Liver (tissue), 9 donors: ENCODE measurements around the gene TMEM200A. TPM values are rescaled to one million over a fixed set of nuclear protein-coding genes. Genes with fewer than 3 reads are reported as not detected.

Experiments used
- DNase-seq: peaks from one replicate; pipeline ENCODE4 v3.0.0-alpha.2; 2017; ENCODE audit warnings: low spot score
- H3K27ac ChIP-seq, 2 donors: one replicate each; pipeline ENCODE4 v1.7.0; 2013; ENCODE audit warnings: inconsistent platforms in 2 of 2, low read length in 2 of 2, control low read depth in 1 of 2, low read depth in 1 of 2, mild to moderate bottlenecking in 1 of 2
- H3K27me3 ChIP-seq, 4 donors: one replicate each; pipeline versions ENCODE4 v1.6.1 to v1.7.0; 2013; ENCODE audit warnings: low read length in 3 of 4, inconsistent platforms in 1 of 4, mild to moderate bottlenecking in 1 of 4, moderate library complexity in 1 of 4; ENCODE audit not compliant: control insufficient read depth in 4 of 4, insufficient read depth in 4 of 4
- H3K36me3 ChIP-seq, 4 donors: one replicate each; pipeline versions ENCODE4 v1.6.1 to v1.7.0; 2013; ENCODE audit warnings: low read length in 3 of 4, mild to moderate bottlenecking in 3 of 4, low read depth in 1 of 4, moderate library complexity in 1 of 4; ENCODE audit not compliant: control insufficient read depth in 4 of 4, insufficient read depth in 3 of 4
- H3K4me1 ChIP-seq, 4 donors: one replicate each; pipeline versions ENCODE4 v1.6.1 to v1.7.0; 2013; ENCODE audit warnings: low read length in 3 of 4, mild to moderate bottlenecking in 3 of 4, moderate library complexity in 1 of 4; ENCODE audit not compliant: control insufficient read depth in 4 of 4, insufficient read depth in 4 of 4
- H3K4me3 ChIP-seq, 3 donors: one replicate each; pipeline versions ENCODE4 v1.6.1 to v1.7.0; 2013; ENCODE audit warnings: low read length in 3 of 3, control low read depth in 1 of 3, low read depth in 1 of 3, mild to moderate bottlenecking in 1 of 3
- H3K9ac ChIP-seq, 2 donors: one replicate each; pipeline ENCODE4 v1.7.0; 2013; ENCODE audit warnings: low read length in 2 of 2, mild to moderate bottlenecking in 2 of 2, moderate library complexity in 2 of 2, control low read depth in 1 of 2, low read depth in 1 of 2
- H3K9me3 ChIP-seq, 4 donors: one replicate each; pipeline versions ENCODE4 v1.6.1 to v1.7.0; 2013; ENCODE audit warnings: low read length in 3 of 4; ENCODE audit not compliant: control insufficient read depth in 4 of 4
- CTCF ChIP-seq: fragments of 150-350 bp; IDR thresholded peaks from 2 replicates; pipeline ENCODE4 v1.5.1; 2017; ENCODE audit warnings: improper control_type of control experiment, low read depth, low read length; ENCODE audit not compliant: missing input control
- EGR1 ChIP-seq, 2 donors: IDR thresholded peaks; 2 replicates each; pipeline ENCODE4 v1.6.1; 2016 to 2018; ENCODE audit warnings: antibody characterized with exemption in 2 of 2, low read depth in 2 of 2
- FOXA1 ChIP-seq: IDR thresholded peaks from 2 replicates; pipeline ENCODE4 v1.6.1; 2016; ENCODE audit warnings: antibody characterized with exemption
- FOXA2 ChIP-seq: IDR thresholded peaks from 2 replicates; pipeline ENCODE4 v1.6.1; 2016; ENCODE audit warnings: antibody characterized with exemption
- GABPA ChIP-seq, 2 donors: IDR thresholded peaks in 1 of 2; conservative IDR thresholded peaks in 1 of 2; 2 replicates each; pipeline ENCODE4 v1.6.1; 2016; ENCODE audit warnings: antibody characterized with exemption in 2 of 2, mild to moderate bottlenecking in 1 of 2, moderate library complexity in 1 of 2
- HNF4A ChIP-seq, 2 donors: conservative IDR thresholded peaks; 2 replicates each; pipeline ENCODE4 v1.6.1; 2016; ENCODE audit warnings: antibody characterized with exemption in 2 of 2, mild to moderate bottlenecking in 2 of 2
- HNF4G ChIP-seq: IDR thresholded peaks from 2 replicates; pipeline ENCODE4 v1.6.1; 2016; ENCODE audit warnings: antibody characterized with exemption
- JUND ChIP-seq, 2 donors: IDR thresholded peaks; 2 replicates each; pipeline ENCODE4 v1.6.1; 2016; ENCODE audit warnings: antibody characterized with exemption in 2 of 2
- MAX ChIP-seq: IDR thresholded peaks from 2 replicates; pipeline ENCODE4 v1.6.1; 2016; ENCODE audit warnings: antibody characterized with exemption
- NR2F2 ChIP-seq: IDR thresholded peaks from 2 replicates; pipeline ENCODE4 v1.6.1; 2016; ENCODE audit warnings: antibody characterized with exemption
- RAD21 ChIP-seq, 2 donors: IDR thresholded peaks; 2 replicates each; pipeline ENCODE4 v1.6.1; 2016; ENCODE audit warnings: antibody characterized with exemption in 2 of 2, mild to moderate bottlenecking in 2 of 2
- SP1 ChIP-seq: IDR thresholded peaks from 2 replicates; pipeline ENCODE4 v1.6.1; 2018; ENCODE audit warnings: antibody characterized with exemption, mild to moderate bottlenecking
- TAF1 ChIP-seq: conservative IDR thresholded peaks from 2 replicates; pipeline ENCODE4 v1.6.1; 2016; ENCODE audit warnings: antibody characterized with exemption, mild to moderate bottlenecking
- YY1 ChIP-seq: IDR thresholded peaks from 2 replicates; pipeline ENCODE4 v1.6.1; 2016; ENCODE audit warnings: antibody characterized with exemption, mild to moderate bottlenecking
- WGBS: extraction: QIAGEN DNeasy Blood & Tissue Kit; methylation state at CpG from one replicate; pipeline ENCODE4 v1.1.7; 2013; 5-methylcytosine and 5-hydroxymethylcytosine counted together
- polyA plus RNA-seq, 2 donors: library from polyadenylated mRNA; stranded (reverse) in 1 of 2; unstranded in 1 of 2; fragments of 200-250 nt in 1 of 2; fragments of >200 nt in 1 of 2; fragmentation: Nextera tagmentation in 1 of 2; extraction: Ambion mirVana in 1 of 2; gene quantifications; one replicate each; pipeline versions ENCODE4 v1.2.1 to v1.2.3, GENCODE V29; 2013 to 2015
- total RNA-seq, 2 donors: library from RNA; depleted of rRNA; stranded (reverse); fragments of >200 nt; gene quantifications; one replicate each; pipeline ENCODE4 v1.2.3, GENCODE V29; 2014
- TF ChIP-seq, protein P1 (sequence below): IDR thresholded peaks from 2 replicates; pipeline ENCODE4 v1.6.1; 2016; ENCODE audit warnings: antibody characterized with exemption
- donor health status: healthy.
- donor health status: healthy.
- donor health status: healthy.
- donor health status: healthy.
- donor health status: healthy.

Gene TMEM200A
- total and polyA plus RNA-seq, 4 donors = 0.08 to 0.33 (median 0.09) TPM

GRCh38 chr6:130377915-130378314 is 12.1 kb downstream of the TMEM200A start:
- no peak overlapping the region for H3K27ac ChIP-seq
- H3K9me3 ChIP-seq = no peaks in the 10 kb centered on the region
- no peak overlapping the region for H3K4me3 ChIP-seq
- H3K36me3 ChIP-seq = no peaks in the 10 kb centered on the region
- no peaks in the 10 kb centered on the region for H3K27me3 ChIP-seq
- H3K9ac ChIP-seq = no peak overlapping the region
- 82% methylated on average over 2 of the region's 2 CpGs for WGBS
- TF ChIP-seq CTCF (no peak), RAD21 (IDR thresholded peaks at IDR 0.05) (no peak), TAF1 (no peak)
- no peak for DNase-seq
- H3K4me1 ChIP-seq = no peaks in the 10 kb centered on the region

DNA sequence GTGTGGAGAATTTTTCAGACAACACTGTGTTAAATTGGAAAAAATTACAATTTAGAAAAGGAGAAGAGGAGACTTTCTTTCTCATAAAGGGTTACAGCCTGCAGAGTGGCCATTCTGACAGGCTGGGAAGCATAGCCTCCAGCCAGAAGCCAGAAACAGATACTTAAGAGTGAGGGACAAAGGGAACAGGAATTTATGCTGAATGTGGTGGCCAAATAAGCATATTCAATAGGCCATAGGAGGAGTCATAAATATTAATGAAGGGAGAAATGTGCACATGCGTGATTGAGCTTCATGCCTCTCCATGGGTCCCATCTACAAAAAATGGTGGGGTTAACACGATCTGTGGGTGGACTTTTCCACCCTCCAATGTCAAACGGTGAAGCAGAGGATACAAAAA is 13.4 kb downstream of the TMEM200A start:
- H3K27me3 ChIP-seq = no peaks in the 10 kb centered on the region
- 90% methylated on average over 3 of the region's 3 CpGs for WGBS
- no peak overlapping the region for H3K9ac ChIP-seq
- DNase-seq = no peak
- no peak overlapping the region for H3K4me3 ChIP-seq
- H3K36me3 ChIP-seq = no peaks in the 10 kb centered on the region
- no peak for TF ChIP-seq FOXA2
- TF ChIP-seq SP1 = no peak
- no peak for TF ChIP-seq GABPA (IDR thresholded peaks at IDR 0.05 in 1 of 2, conservative IDR thresholded peaks at IDR 0.05 in 1 of 2)
- no peak for TF ChIP-seq MAX
- TF ChIP-seq, protein P1, sequence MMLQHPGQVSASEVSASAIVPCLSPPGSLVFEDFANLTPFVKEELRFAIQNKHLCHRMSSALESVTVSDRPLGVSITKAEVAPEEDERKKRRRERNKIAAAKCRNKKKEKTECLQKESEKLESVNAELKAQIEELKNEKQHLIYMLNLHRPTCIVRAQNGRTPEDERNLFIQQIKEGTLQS = no peak
- TF ChIP-seq RAD21 (IDR thresholded peaks at IDR 0.05) = no peak
- no peak for TF ChIP-seq JUND (IDR thresholded peaks at IDR 0.05)
- no peak for TF ChIP-seq HNF4G
- TF ChIP-seq HNF4A (conservative IDR thresholded peaks at IDR 0.05) = no peak
- no peak for TF ChIP-seq FOXA1
- no peak for TF ChIP-seq EGR1 (IDR thresholded peaks at IDR 0.05; ENCODE audit: low read depth in 2 of 2)
- no peak overlapping the region for H3K27ac ChIP-seq
- H3K4me1 ChIP-seq = no peaks in the 10 kb centered on the region
- no peaks in the 10 kb centered on the region for H3K9me3 ChIP-seq

GRCh38 chr6:130381012-130381411 is 15.2 kb downstream of the TMEM200A start:
- Histone ChIP-seq H3K4me3 (no peak overlapping the region), H3K27me3 (no peaks in the 10 kb centered on the region), H3K4me1 (no peaks in the 10 kb centered on the region), H3K9ac (no peak overlapping the region), H3K9me3 (no peaks in the 10 kb centered on the region), H3K36me3 (no peaks in the 10 kb centered on the region), H3K27ac (no peak overlapping the region)
- DNase-seq = no peak
- TF ChIP-seq YY1 = no peak
- no peak for TF ChIP-seq FOXA1
- no peak for TF ChIP-seq MAX
- no peak for TF ChIP-seq HNF4A (conservative IDR thresholded peaks at IDR 0.05)
- no peak for TF ChIP-seq RAD21 (IDR thresholded peaks at IDR 0.05)
- TF ChIP-seq SP1 = no peak
- TF ChIP-seq FOXA2 = no peak
- no peak for TF ChIP-seq GABPA (IDR thresholded peaks at IDR 0.05 in 1 of 2, conservative IDR thresholded peaks at IDR 0.05 in 1 of 2)
- TF ChIP-seq NR2F2 = no peak
- no peak for TF ChIP-seq JUND (IDR thresholded peaks at IDR 0.05)
